Stomach (tissue), 4 donors: Measurements from ENCODE around the gene MEGF6.

Source experiments
- POLR2A ChIP-seq, 4 donors: fragments of 450-650 bp; IDR thresholded peaks; one replicate each; pipeline ENCODE4 v1.6.1; 2016; ENCODE audit warnings: antibody characterized with exemption in 4 of 4, control low read depth in 2 of 4, mild to moderate bottlenecking in 1 of 4, moderate library complexity in 1 of 4
- POLR2AphosphoS5 ChIP-seq, 3 donors: sonication (generic); formaldehyde crosslinking; IDR thresholded peaks; one replicate each; pipeline ENCODE4 v1.6.1; 2016; ENCODE audit warnings: antibody characterized with exemption in 3 of 3
- TF ChIP-seq, protein P1 (sequence below), 7 experiments: fragments of 450-650 bp in 4 of 7; fragments of 200-600 bp in 3 of 7; sonication (generic) in 3 of 7; IDR thresholded peaks; one replicate each; pipeline ENCODE4 v1.5.1; 2016 to 2019; ENCODE audit warnings: antibody characterized with exemption in 7 of 7, control low read depth in 2 of 7, mild to moderate bottlenecking in 1 of 7

DNA sequence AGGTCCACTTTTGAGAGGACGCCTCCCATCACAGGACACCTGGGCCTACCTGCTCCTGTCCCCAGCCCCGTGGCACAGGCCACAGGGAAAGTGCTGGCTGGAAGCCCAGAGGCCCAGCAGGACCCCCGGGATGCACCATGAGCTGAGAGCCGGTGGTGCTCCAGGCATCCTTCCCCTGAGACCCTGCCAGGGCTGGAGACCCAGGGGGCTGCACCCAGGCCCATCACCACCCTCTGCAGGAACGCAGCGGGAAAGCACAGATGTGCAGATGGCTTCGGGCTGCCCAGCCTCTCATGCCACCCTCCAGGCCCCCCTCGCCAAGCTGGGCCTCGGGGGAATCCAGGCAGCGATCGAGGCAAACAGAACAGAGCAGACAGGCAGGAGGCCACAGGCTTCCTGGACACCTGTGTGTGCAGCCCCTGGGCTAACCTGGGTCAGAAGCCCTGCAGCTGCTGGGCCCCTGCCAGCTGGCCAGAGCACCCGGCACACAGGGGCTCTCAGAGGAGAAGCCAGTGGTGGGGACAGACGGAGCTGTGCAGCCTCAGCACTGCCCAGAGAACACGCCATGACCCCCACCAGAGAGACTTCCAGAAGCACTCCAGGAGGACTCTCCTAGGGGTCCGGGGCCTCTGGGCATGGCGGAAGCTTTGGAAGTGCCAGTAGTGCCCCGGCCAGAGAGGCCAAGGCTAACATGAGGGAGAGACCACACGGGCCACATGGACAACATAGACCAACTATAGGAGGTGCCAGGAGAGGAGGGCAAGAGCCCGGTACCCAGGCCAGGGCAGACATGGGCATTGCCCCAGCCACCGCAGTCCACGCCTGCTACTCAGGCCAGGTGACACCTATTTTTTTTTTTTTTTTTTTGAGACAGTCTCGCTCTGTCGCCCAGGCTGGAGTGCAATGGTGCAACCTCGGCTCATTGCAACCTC is 85.5 kb downstream of the MEGF6 start:
- TF ChIP-seq, protein P1, sequence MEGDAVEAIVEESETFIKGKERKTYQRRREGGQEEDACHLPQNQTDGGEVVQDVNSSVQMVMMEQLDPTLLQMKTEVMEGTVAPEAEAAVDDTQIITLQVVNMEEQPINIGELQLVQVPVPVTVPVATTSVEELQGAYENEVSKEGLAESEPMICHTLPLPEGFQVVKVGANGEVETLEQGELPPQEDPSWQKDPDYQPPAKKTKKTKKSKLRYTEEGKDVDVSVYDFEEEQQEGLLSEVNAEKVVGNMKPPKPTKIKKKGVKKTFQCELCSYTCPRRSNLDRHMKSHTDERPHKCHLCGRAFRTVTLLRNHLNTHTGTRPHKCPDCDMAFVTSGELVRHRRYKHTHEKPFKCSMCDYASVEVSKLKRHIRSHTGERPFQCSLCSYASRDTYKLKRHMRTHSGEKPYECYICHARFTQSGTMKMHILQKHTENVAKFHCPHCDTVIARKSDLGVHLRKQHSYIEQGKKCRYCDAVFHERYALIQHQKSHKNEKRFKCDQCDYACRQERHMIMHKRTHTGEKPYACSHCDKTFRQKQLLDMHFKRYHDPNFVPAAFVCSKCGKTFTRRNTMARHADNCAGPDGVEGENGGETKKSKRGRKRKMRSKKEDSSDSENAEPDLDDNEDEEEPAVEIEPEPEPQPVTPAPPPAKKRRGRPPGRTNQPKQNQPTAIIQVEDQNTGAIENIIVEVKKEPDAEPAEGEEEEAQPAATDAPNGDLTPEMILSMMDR (IDR thresholded peaks at IDR 0.05) = no peak
- TF ChIP-seq POLR2AphosphoS5 (IDR thresholded peaks at IDR 0.05) (no peak), POLR2A (IDR thresholded peaks at IDR 0.05) (no peak)
